DMS153 treated with DMSO at 0.1 percent for 48 hours (cell line): Measurements from ENCODE around the gene MAP2K2.

Experiments
- DNase-seq: peaks from one replicate; lab custom pipeline; 2025; ENCODE audit not compliant: unreplicated experiment; lab: John Stamatoyannopoulos, UW

MAP2K2 gene

GRCh38 chr19:4045597-4046361 lies 78.1 kb downstream of the MAP2K2 start:
- no peak for DNase-seq

GRCh38 chr19:4044990-4045465 lies 78.9 kb downstream of the MAP2K2 start:
- no peak for DNase-seq

GRCh38 chr19:4043966-4044715 lies 79.8 kb downstream of the MAP2K2 start:
- DNase-seq: no peak

- no peak for DNase-seq
Observed at GRCh38 chr19:4043401-4043800, 80.5 kb downstream of the MAP2K2 start.

- DNase-seq: no peak
Observed at GRCh38 chr19:4042731-4043082, 81.2 kb downstream of the MAP2K2 start.

GRCh38 chr19:4042064-4042730 lies 81.7 kb downstream of the MAP2K2 start:
- DNase-seq: no peak
